H9 (cell line): ENCODE measurements around the gene PTDSS2. TPM values are rescaled to one million over a fixed set of nuclear protein-coding genes. Genes with fewer than 3 reads are reported as not detected.

ENCODE experiments used
- DNase-seq: peaks from one replicate; pipeline ENCODE4 v3.0.0-alpha.2; 2017
- H2AFZ ChIP-seq: one replicate; pipeline ENCODE4 v1.6.1; 2013; ENCODE audit warnings: mild to moderate bottlenecking, low read length, control low read depth, moderate library complexity
- H2AK5ac ChIP-seq: 2 replicates; pipeline ENCODE4 v1.6.1; 2013; ENCODE audit warnings: low read length, control low read depth, mixed read lengths; ENCODE audit not compliant: insufficient read length
- H2BK120ac ChIP-seq: one replicate; pipeline ENCODE4 v1.6.1; 2013; ENCODE audit warnings: low read depth, mild to moderate bottlenecking, low read length, control low read depth, inconsistent platforms; ENCODE audit not compliant: poor library complexity, severe bottlenecking
- H2BK12ac ChIP-seq: 2 replicates; pipeline ENCODE4 v1.6.1; 2013; ENCODE audit warnings: low read length, control low read depth, mixed read lengths, low read depth; ENCODE audit not compliant: insufficient read length
- H2BK15ac ChIP-seq: 2 replicates; pipeline ENCODE4 v1.6.1; 2013; ENCODE audit warnings: low read depth, low read length, control low read depth
- H2BK20ac ChIP-seq: one replicate; pipeline ENCODE4 v1.6.1; 2013; ENCODE audit warnings: low read depth, mild to moderate bottlenecking, low read length, control low read depth, inconsistent platforms; ENCODE audit not compliant: poor library complexity, severe bottlenecking
- H2BK5ac ChIP-seq: 2 replicates; pipeline ENCODE4 v1.6.1; 2013; ENCODE audit warnings: low read length, control low read depth, mixed read lengths; ENCODE audit not compliant: insufficient read length
- H3K14ac ChIP-seq: 2 replicates; pipeline ENCODE4 v1.6.1; 2013; ENCODE audit warnings: low read length, control low read depth; ENCODE audit not compliant: insufficient read depth
- H3K18ac ChIP-seq: 2 replicates; pipeline ENCODE4 v1.6.1; 2013; ENCODE audit warnings: low read depth, mild to moderate bottlenecking, mixed read lengths, low read length, control low read depth; ENCODE audit not compliant: insufficient read length
- H3K23ac ChIP-seq: 2 replicates; pipeline ENCODE4 v1.6.1; 2013; ENCODE audit warnings: low read length, control low read depth, mixed read lengths, low read depth; ENCODE audit not compliant: insufficient read length
- H3K23me2 ChIP-seq: 2 replicates; pipeline ENCODE4 v1.6.1; 2013; ENCODE audit warnings: low read depth, mild to moderate bottlenecking, mixed read lengths, low read length, control low read depth; ENCODE audit not compliant: insufficient read length, poor library complexity, severe bottlenecking
- H3K27ac ChIP-seq: 2 replicates; pipeline ENCODE4 v1.5.1; 2013; ENCODE audit warnings: low read length, control low read depth, mixed read lengths, low read depth; ENCODE audit not compliant: insufficient read length
- H3K27me3 ChIP-seq: 2 replicates; pipeline ENCODE4 v1.6.1; 2013; ENCODE audit warnings: low read length, control low read depth, inconsistent platforms; ENCODE audit not compliant: insufficient read depth
- H3K4ac ChIP-seq: 2 replicates; pipeline ENCODE4 v1.6.1; 2013; ENCODE audit warnings: low read depth, mild to moderate bottlenecking, control low read depth, inconsistent platforms, low read length, moderate library complexity
- H3K4me1 ChIP-seq: 2 replicates; pipeline ENCODE4 v1.6.1; 2013; ENCODE audit warnings: low read length, control low read depth, inconsistent platforms; ENCODE audit not compliant: insufficient read depth
- H3K4me2 ChIP-seq: 2 replicates; pipeline ENCODE4 v1.6.1; 2013; ENCODE audit warnings: low read length, control low read depth, mixed read lengths; ENCODE audit not compliant: insufficient read length, insufficient read depth
- H3K56ac ChIP-seq: 2 replicates; pipeline ENCODE4 v1.6.1; 2013; ENCODE audit warnings: low read depth, mild to moderate bottlenecking, mixed read lengths, low read length, control low read depth; ENCODE audit not compliant: insufficient read length
- H3K79me1 ChIP-seq: 2 replicates; pipeline ENCODE4 v1.6.1; 2013; ENCODE audit warnings: low read depth, mild to moderate bottlenecking, moderate library complexity, low read length, control low read depth, inconsistent platforms; ENCODE audit not compliant: insufficient read depth, poor library complexity, severe bottlenecking
- H3K79me2 ChIP-seq: 2 replicates; pipeline ENCODE4 v1.6.1; 2013; ENCODE audit warnings: low read length, control low read depth, inconsistent platforms; ENCODE audit not compliant: insufficient read depth
- H3K9ac ChIP-seq: 2 replicates; pipeline ENCODE4 v1.6.1; 2013; ENCODE audit warnings: low read length, control low read depth, mixed read lengths; ENCODE audit not compliant: insufficient read length; ENCODE audit errors: extremely low read depth
- H3K9me3 ChIP-seq: one replicate; pipeline ENCODE4 v1.6.1; 2013; ENCODE audit warnings: low read depth, low read length, inconsistent platforms; ENCODE audit not compliant: control insufficient read depth
- H3T11ph ChIP-seq: one replicate; pipeline ENCODE4 v1.6.1; 2013; ENCODE audit warnings: mild to moderate bottlenecking, low read length, control low read depth, inconsistent platforms
- H4K20me1 ChIP-seq: one replicate; pipeline ENCODE4 v1.6.1; 2013; ENCODE audit not compliant: control insufficient read depth, insufficient read length, insufficient read depth
- H4K5ac ChIP-seq: 2 replicates; pipeline ENCODE4 v1.6.1; 2013; ENCODE audit warnings: low read depth, mild to moderate bottlenecking, mixed read lengths, low read length, control low read depth; ENCODE audit not compliant: insufficient read length
- H4K8ac ChIP-seq: replicated peaks from 2 replicates; pipeline ENCODE4 v1.6.1; 2013; ENCODE audit warnings: low read length, control low read depth, mixed read lengths, low read depth; ENCODE audit not compliant: insufficient read length
- H4K91ac ChIP-seq: 2 replicates; pipeline ENCODE4 v1.6.1; 2013; ENCODE audit warnings: low read depth, mild to moderate bottlenecking, moderate library complexity, mixed read lengths, low read length, control low read depth; ENCODE audit not compliant: insufficient read length
- H3K27ac Mint-ChIP-seq, 3 experiments: 2 replicates in 2 of 3; 3 replicates in 1 of 3; pipeline ENCODE4 v1.8.0; 2020 to 2021; ENCODE audit warnings: mixed read lengths in 3 of 3, mild to moderate bottlenecking in 1 of 3, moderate library complexity in 1 of 3
- H3K27me3 Mint-ChIP-seq: 2 replicates; pipeline ENCODE4 v1.8.0; 2021; ENCODE audit warnings: low read depth, mild to moderate bottlenecking, moderate library complexity, mixed read lengths
- H3K36me3 Mint-ChIP-seq, 3 experiments: 2 replicates in 2 of 3; 3 replicates in 1 of 3; pipeline ENCODE4 v1.8.0; 2020 to 2021; ENCODE audit warnings: low read depth in 3 of 3, mixed read lengths in 3 of 3; ENCODE audit not compliant: insufficient read depth in 1 of 3
- H3K4me1 Mint-ChIP-seq, 2 experiments: 2 replicates each; pipeline ENCODE4 v1.8.0; 2020; ENCODE audit warnings: mixed read lengths in 2 of 2
- H3K4me3 Mint-ChIP-seq, 2 experiments: 2 replicates in 1 of 2; 3 replicates in 1 of 2; pipeline ENCODE4 v1.8.0; 2020 to 2021; ENCODE audit warnings: mild to moderate bottlenecking in 2 of 2, mixed read lengths in 2 of 2, moderate library complexity in 1 of 2
- H3K9me3 Mint-ChIP-seq, 2 experiments: 2 replicates in 1 of 2; 3 replicates in 1 of 2; pipeline ENCODE4 v1.8.0; 2020; ENCODE audit warnings: mild to moderate bottlenecking in 2 of 2, mixed read lengths in 2 of 2, moderate library complexity in 1 of 2
- CTCF ChIP-seq: fragments of 200-600 bp; sonication (generic); conservative IDR thresholded peaks from 3 replicates; pipeline ENCODE4 v1.8.0; 2021; ENCODE audit warnings: antibody characterized with exemption, mild to moderate bottlenecking
- WGBS: extraction: QIAGEN DNeasy Blood & Tissue Kit; methylation state at CpG from one replicate; pipeline ENCODE4 v1.1.7; 2013; ENCODE audit warnings: missing lambda C conversion rate, low lambda C conversion rate, mixed read lengths; ENCODE audit not compliant: insufficient read length; ENCODE audit errors: extremely low coverage; 5-methylcytosine and 5-hydroxymethylcytosine counted together
- total RNA-seq: library from RNA; stranded (reverse); gene quantifications from 2 replicates; pipeline ENCODE4 v1.2.1, GENCODE V29; 2021

PTDSS2 gene
- total RNA-seq, 1 experiment from 2014 or later = 55.3 TPM

GRCh38 chr11:494761-495536 is 44.9 kb downstream of the PTDSS2 start:
- Histone ChIP-seq H3K18ac (no peak overlapping the region), H3T11ph (no peak overlapping the region), H2BK12ac (no peak overlapping the region), H3K23me2 (no peaks in the 10 kb centered on the region), H3K56ac (no peak overlapping the region), H3K27me3 (no peaks in the 10 kb centered on the region), H2AFZ (no peak overlapping the region), H4K5ac (no peak overlapping the region), H2BK15ac (no peak overlapping the region), H3K4ac (no peak overlapping the region), H2BK5ac (no peak overlapping the region), H2BK20ac (no peak overlapping the region), H3K23ac (no peak overlapping the region), H2AK5ac (no peak overlapping the region), H3K9me3 (no peaks in the 10 kb centered on the region), H3K14ac (no peak overlapping the region), H3K4me2 (no peak overlapping the region), H2BK120ac (no peak overlapping the region), H4K8ac (no peak overlapping the region), H4K91ac (no peak overlapping the region), H4K20me1 (no peaks in the 10 kb centered on the region), H3K9ac (no peak overlapping the region), H3K79me2 (no peaks in the 10 kb centered on the region), H3K79me1 (no peaks in the 10 kb centered on the region), H3K27ac (no peak overlapping the region), H3K4me1 (no peaks in the 10 kb centered on the region)
- Mint-ChIP-seq H3K4me1 (no peaks in the 10 kb centered on the region), H3K9me3 (peaks cover 12% of the 10 kb centered on the region in 2 experiments), H3K27me3 (peaks cover 4% of the 10 kb centered on the region; the same call in 1 of the 2 replicates), H3K36me3 (peaks cover 32 to 68% (median 60%) of the 10 kb centered on the region in 3 experiments), H3K27ac (peak overlapping the region in 2 of 3 experiments; percentile 77 to 85; a peak in 3 of 7 replicates), H3K4me3 (no peak overlapping the region)
- DNase-seq = no peak
- WGBS = no CpG with 5 or more reads among the region's 37 CpGs
- TF ChIP-seq CTCF = no peak
